Stimulated activated naive CD4-positive, alpha-beta T cell treated with Interleukin-2 at 50 U/mL for 16 hours (primary cell): Measurements from ENCODE around the gene KLHL36.

Source experiments
- DNase-seq: peaks from one replicate; lab custom pipeline; 2025; lab: John Stamatoyannopoulos, UW

The KLHL36 gene

GRCh38 chr16:84647828-84648594, at the start of gene KLHL36:
Gene KLHL36, plus strand, starts transcription at chr16:84648511. Its CDS starts 2,357 bp downstream, at chr16:84650868.
- peak; percentile 59 for DNase-seq

GRCh38 chr16:84599521-84600202, 48.6 kb upstream of the KLHL36 start:
- peak; percentile 76 for DNase-seq

- no peak for DNase-seq
Measured at GRCh38 chr16:84600343-84601229, 47.7 kb upstream of the KLHL36 start.

GRCh38 chr16:84603140-84603816, 45.0 kb upstream of the KLHL36 start:
- peak; percentile 44 for DNase-seq

GRCh38 chr16:84603940-84604339, 44.4 kb upstream of the KLHL36 start:
- DNase-seq: no peak

GRCh38 chr16:84604477-84605013, 43.8 kb upstream of the KLHL36 start:
- DNase-seq: no peak

GRCh38 chr16:84605339-84605848, 42.9 kb upstream of the KLHL36 start:
- no peak for DNase-seq

GRCh38 chr16:84606081-84606875, 42.0 kb upstream of the KLHL36 start:
- DNase-seq: no peak

- DNase-seq: no peak
Measured at GRCh38 chr16:84607061-84607460, 41.2 kb upstream of the KLHL36 start.

GRCh38 chr16:84607694-84608093, 40.6 kb upstream of the KLHL36 start:
- no peak for DNase-seq

- peak; percentile 51 for DNase-seq
Measured at GRCh38 chr16:84608282-84608681, 40.0 kb upstream of the KLHL36 start.

GRCh38 chr16:84609563-84610177, 38.6 kb upstream of the KLHL36 start:
- DNase-seq: no peak

GRCh38 chr16:84610376-84610775, 37.9 kb upstream of the KLHL36 start:
- DNase-seq: no peak

GRCh38 chr16:84611041-84611440, 37.3 kb upstream of the KLHL36 start:
- no peak for DNase-seq

GRCh38 chr16:84612686-84613085, 35.6 kb upstream of the KLHL36 start:
- DNase-seq: no peak

GRCh38 chr16:84613408-84614072, 34.8 kb upstream of the KLHL36 start:
- no peak for DNase-seq

- DNase-seq: no peak
Measured at GRCh38 chr16:84614073-84614459, 34.2 kb upstream of the KLHL36 start.

- no peak for DNase-seq
Measured at GRCh38 chr16:84614623-84614967, 33.7 kb upstream of the KLHL36 start.

- no peak for DNase-seq
Measured at GRCh38 chr16:84614968-84615813, 33.1 kb upstream of the KLHL36 start.
